ENCODE data around the gene ELOVL1. TPM values are rescaled to one million over a fixed set of nuclear protein-coding genes. Genes with fewer than 3 reads are reported as not detected.
A peak's percentile ranks its signal among the peaks of the same experiment; 100 is the strongest.

ELOVL1 gene
- total and polyA plus RNA-seq, 4 donors = 12.8 to 50.3 (median 35.3) TPM

DNA sequence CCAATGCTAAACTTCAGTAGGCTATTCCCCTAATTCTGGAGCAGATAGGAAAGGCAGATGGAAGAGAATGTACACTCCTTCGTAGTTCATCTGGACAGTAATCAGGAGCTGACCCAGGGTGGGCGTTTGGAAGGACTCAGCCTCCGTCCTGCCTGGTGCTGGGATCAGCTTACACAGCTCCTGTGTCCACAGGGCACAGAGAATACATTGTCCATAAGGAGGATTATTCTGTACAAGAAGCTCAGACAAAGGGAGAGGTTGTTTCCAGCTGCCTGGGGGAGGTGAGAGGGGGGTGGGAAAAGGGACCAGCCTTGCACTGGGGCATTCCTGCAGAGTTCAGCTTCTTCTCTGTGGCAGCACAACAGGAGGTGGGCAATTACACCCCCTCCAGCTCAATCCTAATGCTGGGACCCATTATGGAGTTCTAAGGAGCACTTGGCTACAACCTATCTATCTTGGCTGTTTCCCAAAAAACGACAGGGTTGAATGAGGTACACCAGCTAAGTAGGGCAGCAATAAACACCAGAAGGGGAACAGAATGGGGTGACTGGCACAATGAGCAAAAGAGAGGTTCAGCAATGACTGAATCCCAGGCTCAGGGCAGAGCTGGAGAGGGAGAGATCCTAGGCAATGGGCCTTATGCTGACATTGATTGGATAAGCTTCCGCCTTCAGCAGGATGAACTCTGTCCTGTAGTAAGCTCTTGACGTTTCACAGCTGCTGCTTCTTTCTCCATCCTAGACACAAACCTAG lies 14.4 kb upstream of the ELOVL1 start:
- Histone ChIP-seq H3K4me3 (ENCODE audit: low read depth in 1 of 3, low read length in 3 of 3) (no peak overlapping the region), H3K4me1 (ENCODE audit: control insufficient read depth in 4 of 4, insufficient read depth in 4 of 4, low read length in 3 of 4) (peaks cover 0 to 17% (median 10%) of the 10 kb centered on the region in 4 donors), H3K36me3 (ENCODE audit: control insufficient read depth in 4 of 4, insufficient read depth in 3 of 4, low read depth in 1 of 4, low read length in 3 of 4) (peaks cover 9 to 53% (median 40%) of the 10 kb centered on the region in 4 donors), H3K9ac (ENCODE audit: low read depth in 1 of 2, low read length in 2 of 2) (no peak overlapping the region), H3K27me3 (ENCODE audit: control insufficient read depth in 4 of 4, insufficient read depth in 4 of 4, low read length in 3 of 4) (no peaks in the 10 kb centered on the region), H3K27ac (ENCODE audit: low read depth in 1 of 2, low read length in 2 of 2) (no peak overlapping the region), H3K9me3 (ENCODE audit: control insufficient read depth in 4 of 4, low read length in 3 of 4) (no peaks in the 10 kb centered on the region)
- TF ChIP-seq RAD21 (IDR thresholded peaks at IDR 0.05) (peak in 1 of 2 donors; percentile 9), JUND (IDR thresholded peaks at IDR 0.05) (no peak)
- DNase-seq (ENCODE audit: low spot score) = no peak
- 56% methylated on average over 6 of the region's 6 CpGs for WGBS

DNA sequence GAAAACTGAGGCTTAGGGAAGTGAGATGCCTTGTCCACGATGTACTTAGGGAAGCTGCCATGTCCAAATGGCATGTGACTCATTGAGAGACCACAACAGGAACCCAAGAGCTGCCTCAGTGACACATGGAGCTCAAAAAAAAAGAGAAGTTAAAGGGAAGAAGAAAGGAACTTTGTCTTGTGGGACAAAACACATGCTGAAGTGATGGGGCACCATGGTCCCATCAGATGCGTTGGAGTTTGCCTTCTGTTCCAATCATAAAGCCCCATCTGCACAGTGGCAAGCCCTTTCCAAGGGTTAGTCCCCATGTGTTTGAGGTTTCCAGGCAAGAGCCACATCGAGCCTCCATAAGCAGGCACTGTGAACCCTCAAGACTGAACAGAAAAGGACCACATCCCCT lies 13.8 kb upstream of the ELOVL1 start:
- TF ChIP-seq ZBTB33 (IDR thresholded peaks at IDR 0.05) (no peak), RAD21 (IDR thresholded peaks at IDR 0.05) (no peak)
- TF ChIP-seq, protein P1, sequence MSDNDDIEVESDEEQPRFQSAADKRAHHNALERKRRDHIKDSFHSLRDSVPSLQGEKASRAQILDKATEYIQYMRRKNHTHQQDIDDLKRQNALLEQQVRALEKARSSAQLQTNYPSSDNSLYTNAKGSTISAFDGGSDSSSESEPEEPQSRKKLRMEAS (IDR thresholded peaks at IDR 0.05) = peak; percentile 16
- H3K4me1 ChIP-seq (ENCODE audit: control insufficient read depth in 4 of 4, insufficient read depth in 4 of 4, low read length in 3 of 4) = peaks cover 0 to 17% (median 10%) of the 10 kb centered on the region in 4 donors
- no peaks in the 10 kb centered on the region for H3K9me3 ChIP-seq (ENCODE audit: control insufficient read depth in 4 of 4, low read length in 3 of 4)
- H3K27me3 ChIP-seq (ENCODE audit: control insufficient read depth in 4 of 4, insufficient read depth in 4 of 4, low read length in 3 of 4) = no peaks in the 10 kb centered on the region
- peaks cover 7 to 47% (median 38%) of the 10 kb centered on the region in 4 donors for H3K36me3 ChIP-seq (ENCODE audit: control insufficient read depth in 4 of 4, insufficient read depth in 3 of 4, low read depth in 1 of 4, low read length in 3 of 4)
- no peak for DNase-seq (ENCODE audit: low spot score)
- 78% methylated on average over 3 of the region's 3 CpGs for WGBS
- H3K27ac ChIP-seq (ENCODE audit: low read depth in 1 of 2, low read length in 2 of 2) = no peak overlapping the region
- no peak overlapping the region for H3K4me3 ChIP-seq (ENCODE audit: low read depth in 1 of 3, low read length in 3 of 3)
- H3K9ac ChIP-seq (ENCODE audit: low read depth in 1 of 2, low read length in 2 of 2) = no peak overlapping the region

DNA sequence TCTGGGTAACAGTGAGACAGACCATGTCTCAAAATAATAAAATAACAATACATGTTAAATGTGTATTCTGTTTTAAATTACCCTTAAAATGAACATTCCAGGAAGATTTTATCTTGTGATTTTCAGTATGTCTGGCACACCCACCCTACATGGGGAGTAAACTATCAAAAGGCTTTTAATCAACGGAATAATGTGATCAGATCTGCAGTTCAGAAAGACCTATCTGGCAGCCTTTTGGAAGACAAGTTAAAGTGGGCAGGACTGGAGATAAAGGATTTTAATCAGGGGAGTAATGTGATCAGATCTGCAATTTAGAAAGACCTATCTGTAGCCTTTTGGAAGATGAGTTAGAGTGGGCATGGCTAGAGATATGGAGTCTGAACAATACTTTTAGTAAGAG lies 11.7 kb upstream of the ELOVL1 start:
- no peak for DNase-seq (ENCODE audit: low spot score)
- TF ChIP-seq EGR1 (IDR thresholded peaks at IDR 0.05; ENCODE audit: low read depth in 2 of 2) = no peak
- TF ChIP-seq RXRA (IDR thresholded peaks at IDR 0.05) = no peak
- TF ChIP-seq, protein P1 (IDR thresholded peaks at IDR 0.05) = no peak
- no peak for TF ChIP-seq ATF3 (IDR thresholded peaks at IDR 0.05)
- TF ChIP-seq RAD21 (IDR thresholded peaks at IDR 0.05) = no peak
- no peak for TF ChIP-seq FOXA2 (IDR thresholded peaks at IDR 0.05)
- TF ChIP-seq, protein P2, sequence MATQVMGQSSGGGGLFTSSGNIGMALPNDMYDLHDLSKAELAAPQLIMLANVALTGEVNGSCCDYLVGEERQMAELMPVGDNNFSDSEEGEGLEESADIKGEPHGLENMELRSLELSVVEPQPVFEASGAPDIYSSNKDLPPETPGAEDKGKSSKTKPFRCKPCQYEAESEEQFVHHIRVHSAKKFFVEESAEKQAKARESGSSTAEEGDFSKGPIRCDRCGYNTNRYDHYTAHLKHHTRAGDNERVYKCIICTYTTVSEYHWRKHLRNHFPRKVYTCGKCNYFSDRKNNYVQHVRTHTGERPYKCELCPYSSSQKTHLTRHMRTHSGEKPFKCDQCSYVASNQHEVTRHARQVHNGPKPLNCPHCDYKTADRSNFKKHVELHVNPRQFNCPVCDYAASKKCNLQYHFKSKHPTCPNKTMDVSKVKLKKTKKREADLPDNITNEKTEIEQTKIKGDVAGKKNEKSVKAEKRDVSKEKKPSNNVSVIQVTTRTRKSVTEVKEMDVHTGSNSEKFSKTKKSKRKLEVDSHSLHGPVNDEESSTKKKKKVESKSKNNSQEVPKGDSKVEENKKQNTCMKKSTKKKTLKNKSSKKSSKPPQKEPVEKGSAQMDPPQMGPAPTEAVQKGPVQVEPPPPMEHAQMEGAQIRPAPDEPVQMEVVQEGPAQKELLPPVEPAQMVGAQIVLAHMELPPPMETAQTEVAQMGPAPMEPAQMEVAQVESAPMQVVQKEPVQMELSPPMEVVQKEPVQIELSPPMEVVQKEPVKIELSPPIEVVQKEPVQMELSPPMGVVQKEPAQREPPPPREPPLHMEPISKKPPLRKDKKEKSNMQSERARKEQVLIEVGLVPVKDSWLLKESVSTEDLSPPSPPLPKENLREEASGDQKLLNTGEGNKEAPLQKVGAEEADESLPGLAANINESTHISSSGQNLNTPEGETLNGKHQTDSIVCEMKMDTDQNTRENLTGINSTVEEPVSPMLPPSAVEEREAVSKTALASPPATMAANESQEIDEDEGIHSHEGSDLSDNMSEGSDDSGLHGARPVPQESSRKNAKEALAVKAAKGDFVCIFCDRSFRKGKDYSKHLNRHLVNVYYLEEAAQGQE (IDR thresholded peaks at IDR 0.05) = no peak
- TF ChIP-seq HNF4G (IDR thresholded peaks at IDR 0.05) = no peak
- TF ChIP-seq FOXA1 (IDR thresholded peaks at IDR 0.05) = no peak
- TF ChIP-seq JUND (IDR thresholded peaks at IDR 0.05) = no peak
- no peak for TF ChIP-seq YY1 (IDR thresholded peaks at IDR 0.05)
- TF ChIP-seq TAF1 (conservative IDR thresholded peaks at IDR 0.05) = no peak
- TF ChIP-seq ZBTB33 (IDR thresholded peaks at IDR 0.05) = no peak
- no peak overlapping the region for H3K27ac ChIP-seq (ENCODE audit: low read depth in 1 of 2, low read length in 2 of 2)
- no peak overlapping the region for H3K4me3 ChIP-seq (ENCODE audit: low read depth in 1 of 3, low read length in 3 of 3)
- H3K9me3 ChIP-seq (ENCODE audit: control insufficient read depth in 4 of 4, low read length in 3 of 4) = no peaks in the 10 kb centered on the region
- 98% methylated on average over 1 of the region's 1 CpG for WGBS
- H3K4me1 ChIP-seq (ENCODE audit: control insufficient read depth in 4 of 4, insufficient read depth in 4 of 4, low read length in 3 of 4) = peaks cover 0 to 17% (median 10%) of the 10 kb centered on the region in 4 donors
- H3K36me3 ChIP-seq (ENCODE audit: control insufficient read depth in 4 of 4, insufficient read depth in 3 of 4, low read depth in 1 of 4, low read length in 3 of 4) = peaks cover 0 to 26% (median 18%) of the 10 kb centered on the region in 4 donors
- no peaks in the 10 kb centered on the region for H3K27me3 ChIP-seq (ENCODE audit: control insufficient read depth in 4 of 4, insufficient read depth in 4 of 4, low read length in 3 of 4)
- H3K9ac ChIP-seq (ENCODE audit: low read depth in 1 of 2, low read length in 2 of 2) = no peak overlapping the region
